H9 (cell line): Measurements from ENCODE around the gene C17orf50. TPM values are rescaled to one million over a fixed set of nuclear protein-coding genes. Genes with fewer than 3 reads are reported as not detected.

ENCODE experiments used
- DNase-seq: peaks from one replicate; pipeline ENCODE4 v3.0.0-alpha.2; 2017
- H2AFZ ChIP-seq: one replicate; pipeline ENCODE4 v1.6.1; 2013; ENCODE audit warnings: mild to moderate bottlenecking, low read length, control low read depth, moderate library complexity
- H2AK5ac ChIP-seq: 2 replicates; pipeline ENCODE4 v1.6.1; 2013; ENCODE audit warnings: low read length, control low read depth, mixed read lengths; ENCODE audit not compliant: insufficient read length
- H2BK120ac ChIP-seq: one replicate; pipeline ENCODE4 v1.6.1; 2013; ENCODE audit warnings: low read depth, mild to moderate bottlenecking, low read length, control low read depth, inconsistent platforms; ENCODE audit not compliant: poor library complexity, severe bottlenecking
- H2BK12ac ChIP-seq: 2 replicates; pipeline ENCODE4 v1.6.1; 2013; ENCODE audit warnings: low read length, control low read depth, mixed read lengths, low read depth; ENCODE audit not compliant: insufficient read length
- H2BK15ac ChIP-seq: 2 replicates; pipeline ENCODE4 v1.6.1; 2013; ENCODE audit warnings: low read depth, low read length, control low read depth
- H2BK20ac ChIP-seq: one replicate; pipeline ENCODE4 v1.6.1; 2013; ENCODE audit warnings: low read depth, mild to moderate bottlenecking, low read length, control low read depth, inconsistent platforms; ENCODE audit not compliant: poor library complexity, severe bottlenecking
- H2BK5ac ChIP-seq: 2 replicates; pipeline ENCODE4 v1.6.1; 2013; ENCODE audit warnings: low read length, control low read depth, mixed read lengths; ENCODE audit not compliant: insufficient read length
- H3K14ac ChIP-seq: 2 replicates; pipeline ENCODE4 v1.6.1; 2013; ENCODE audit warnings: low read length, control low read depth; ENCODE audit not compliant: insufficient read depth
- H3K18ac ChIP-seq: 2 replicates; pipeline ENCODE4 v1.6.1; 2013; ENCODE audit warnings: low read depth, mild to moderate bottlenecking, mixed read lengths, low read length, control low read depth; ENCODE audit not compliant: insufficient read length
- H3K23ac ChIP-seq: 2 replicates; pipeline ENCODE4 v1.6.1; 2013; ENCODE audit warnings: low read length, control low read depth, mixed read lengths, low read depth; ENCODE audit not compliant: insufficient read length
- H3K23me2 ChIP-seq: 2 replicates; pipeline ENCODE4 v1.6.1; 2013; ENCODE audit warnings: low read depth, mild to moderate bottlenecking, mixed read lengths, low read length, control low read depth; ENCODE audit not compliant: insufficient read length, poor library complexity, severe bottlenecking
- H3K27ac ChIP-seq: 2 replicates; pipeline ENCODE4 v1.5.1; 2013; ENCODE audit warnings: low read length, control low read depth, mixed read lengths, low read depth; ENCODE audit not compliant: insufficient read length
- H3K27me3 ChIP-seq: 2 replicates; pipeline ENCODE4 v1.6.1; 2013; ENCODE audit warnings: low read length, control low read depth, inconsistent platforms; ENCODE audit not compliant: insufficient read depth
- H3K4ac ChIP-seq: 2 replicates; pipeline ENCODE4 v1.6.1; 2013; ENCODE audit warnings: low read depth, mild to moderate bottlenecking, control low read depth, inconsistent platforms, low read length, moderate library complexity
- H3K4me1 ChIP-seq: 2 replicates; pipeline ENCODE4 v1.6.1; 2013; ENCODE audit warnings: low read length, control low read depth, inconsistent platforms; ENCODE audit not compliant: insufficient read depth
- H3K4me2 ChIP-seq: 2 replicates; pipeline ENCODE4 v1.6.1; 2013; ENCODE audit warnings: low read length, control low read depth, mixed read lengths; ENCODE audit not compliant: insufficient read length, insufficient read depth
- H3K56ac ChIP-seq: 2 replicates; pipeline ENCODE4 v1.6.1; 2013; ENCODE audit warnings: low read depth, mild to moderate bottlenecking, mixed read lengths, low read length, control low read depth; ENCODE audit not compliant: insufficient read length
- H3K79me1 ChIP-seq: 2 replicates; pipeline ENCODE4 v1.6.1; 2013; ENCODE audit warnings: low read depth, mild to moderate bottlenecking, moderate library complexity, low read length, control low read depth, inconsistent platforms; ENCODE audit not compliant: insufficient read depth, poor library complexity, severe bottlenecking
- H3K79me2 ChIP-seq: 2 replicates; pipeline ENCODE4 v1.6.1; 2013; ENCODE audit warnings: low read length, control low read depth, inconsistent platforms; ENCODE audit not compliant: insufficient read depth
- H3K9ac ChIP-seq: 2 replicates; pipeline ENCODE4 v1.6.1; 2013; ENCODE audit warnings: low read length, control low read depth, mixed read lengths; ENCODE audit not compliant: insufficient read length; ENCODE audit errors: extremely low read depth
- H3K9me3 ChIP-seq: one replicate; pipeline ENCODE4 v1.6.1; 2013; ENCODE audit warnings: low read depth, low read length, inconsistent platforms; ENCODE audit not compliant: control insufficient read depth
- H3T11ph ChIP-seq: one replicate; pipeline ENCODE4 v1.6.1; 2013; ENCODE audit warnings: mild to moderate bottlenecking, low read length, control low read depth, inconsistent platforms
- H4K20me1 ChIP-seq: one replicate; pipeline ENCODE4 v1.6.1; 2013; ENCODE audit not compliant: control insufficient read depth, insufficient read length, insufficient read depth
- H4K5ac ChIP-seq: 2 replicates; pipeline ENCODE4 v1.6.1; 2013; ENCODE audit warnings: low read depth, mild to moderate bottlenecking, mixed read lengths, low read length, control low read depth; ENCODE audit not compliant: insufficient read length
- H4K8ac ChIP-seq: replicated peaks from 2 replicates; pipeline ENCODE4 v1.6.1; 2013; ENCODE audit warnings: low read length, control low read depth, mixed read lengths, low read depth; ENCODE audit not compliant: insufficient read length
- H4K91ac ChIP-seq: 2 replicates; pipeline ENCODE4 v1.6.1; 2013; ENCODE audit warnings: low read depth, mild to moderate bottlenecking, moderate library complexity, mixed read lengths, low read length, control low read depth; ENCODE audit not compliant: insufficient read length
- H3K27ac Mint-ChIP-seq, 3 experiments: 2 replicates in 2 of 3; 3 replicates in 1 of 3; pipeline ENCODE4 v1.8.0; 2020 to 2021; ENCODE audit warnings: mixed read lengths in 3 of 3, mild to moderate bottlenecking in 1 of 3, moderate library complexity in 1 of 3
- H3K27me3 Mint-ChIP-seq: 2 replicates; pipeline ENCODE4 v1.8.0; 2021; ENCODE audit warnings: low read depth, mild to moderate bottlenecking, moderate library complexity, mixed read lengths
- H3K36me3 Mint-ChIP-seq, 3 experiments: 2 replicates in 2 of 3; 3 replicates in 1 of 3; pipeline ENCODE4 v1.8.0; 2020 to 2021; ENCODE audit warnings: low read depth in 3 of 3, mixed read lengths in 3 of 3; ENCODE audit not compliant: insufficient read depth in 1 of 3
- H3K4me1 Mint-ChIP-seq, 2 experiments: 2 replicates each; pipeline ENCODE4 v1.8.0; 2020; ENCODE audit warnings: mixed read lengths in 2 of 2
- H3K4me3 Mint-ChIP-seq, 2 experiments: 2 replicates in 1 of 2; 3 replicates in 1 of 2; pipeline ENCODE4 v1.8.0; 2020 to 2021; ENCODE audit warnings: mild to moderate bottlenecking in 2 of 2, mixed read lengths in 2 of 2, moderate library complexity in 1 of 2
- H3K9me3 Mint-ChIP-seq, 2 experiments: 2 replicates in 1 of 2; 3 replicates in 1 of 2; pipeline ENCODE4 v1.8.0; 2020; ENCODE audit warnings: mild to moderate bottlenecking in 2 of 2, mixed read lengths in 2 of 2, moderate library complexity in 1 of 2
- CTCF ChIP-seq: fragments of 200-600 bp; sonication (generic); conservative IDR thresholded peaks from 3 replicates; pipeline ENCODE4 v1.8.0; 2021; ENCODE audit warnings: antibody characterized with exemption, mild to moderate bottlenecking
- WGBS: extraction: QIAGEN DNeasy Blood & Tissue Kit; methylation state at CpG from one replicate; pipeline ENCODE4 v1.1.7; 2013; ENCODE audit warnings: missing lambda C conversion rate, low lambda C conversion rate, mixed read lengths; ENCODE audit not compliant: insufficient read length; ENCODE audit errors: extremely low coverage; 5-methylcytosine and 5-hydroxymethylcytosine counted together
- total RNA-seq: library from RNA; stranded (reverse); gene quantifications from 2 replicates; pipeline ENCODE4 v1.2.1, GENCODE V29; 2021

The C17orf50 gene
- total RNA-seq, 1 experiment from 2014 or later: not detected

GRCh38 chr17:35788477-35789368 lies 28.0 kb downstream of the C17orf50 start:
- Histone ChIP-seq H3K56ac (no peak overlapping the region), H4K20me1 (no peaks in the 10 kb centered on the region), H3K23ac (no peak overlapping the region), H2BK120ac (no peak overlapping the region), H2AK5ac (no peak overlapping the region), H4K8ac (no peak overlapping the region), H3K9ac (no peak overlapping the region), H3K9me3 (no peaks in the 10 kb centered on the region), H4K5ac (no peak overlapping the region), H3K18ac (no peak overlapping the region), H3K23me2 (no peaks in the 10 kb centered on the region), H2AFZ (no peak overlapping the region), H2BK15ac (no peak overlapping the region), H3K79me1 (no peaks in the 10 kb centered on the region), H3K4ac (no peak overlapping the region), H2BK12ac (no peak overlapping the region), H3K4me2 (no peak overlapping the region), H3K14ac (no peak overlapping the region), H3K79me2 (no peaks in the 10 kb centered on the region), H3T11ph (no peak overlapping the region), H2BK5ac (no peak overlapping the region), H3K27ac (no peak overlapping the region), H4K91ac (no peak overlapping the region), H3K4me1 (0 out of 2 replicates have a peak, but pooled peaks cover 2% of the 10 kb centered on the region), H2BK20ac (no peak overlapping the region), H3K27me3 (peaks cover 4% of the 10 kb centered on the region)
- Mint-ChIP-seq H3K9me3 (no peaks in the 10 kb centered on the region), H3K4me1 (peaks cover 6 to 19% of the 10 kb centered on the region in 2 experiments), H3K27me3 (peaks cover 67% of the 10 kb centered on the region), H3K27ac (no peak overlapping the region), H3K36me3 (no peaks in the 10 kb centered on the region), H3K4me3 (no peak overlapping the region; a peak in 1 of 5 replicates)
- DNase-seq: no peak
- no CpG with 5 or more reads among the region's 2 CpGs for WGBS
- TF ChIP-seq CTCF: no peak
